PC-3 (cell line): Measurements from ENCODE around the gene UTP14C. TPM values are rescaled to one million over a fixed set of nuclear protein-coding genes. Genes with fewer than 3 reads are reported as not detected.
A peak's percentile ranks its signal among the peaks of the same experiment; 100 is the strongest.

Experiments used
- ATAC-seq: fragments of 200-7000 bp; cut with Tn5 transposase; 2 replicates; pipeline ENCODE4 v1.9.1; 2020; ENCODE audit warnings: mild to moderate bottlenecking, moderate library complexity
- Bru-seq: library from RNA; stranded (reverse); fragments of 400-500 nt; gene quantifications from one replicate; lab custom pipeline; 2021; lab: Mats Ljungman, UMichigan
- BruChase-seq, 2 experiments: library from RNA; stranded (reverse); fragments of 400-500 nt; gene quantifications; one replicate each; lab custom pipeline; 2021; lab: Mats Ljungman, UMichigan
- BruUV-seq: library from RNA; stranded (reverse); fragments of 400-500 nt; replicated peaks from 2 replicates; lab custom pipeline; 2021; lab: Mats Ljungman, UMichigan
- CTCF ChIA-PET: fragments of 300-600 bp; sonication (Branson Sonifier 250); formaldehyde crosslinking; loops from one replicate; lab custom pipeline; 2022; ENCODE audit warnings: antibody characterized with exemption; lab: Charles Lee
- POLR2A ChIA-PET: fragments of 300-600 bp; sonication (Branson Sonifier 250); formaldehyde crosslinking; loops from one replicate; lab custom pipeline; 2022; ENCODE audit warnings: antibody characterized with exemption; ENCODE audit not compliant: unreplicated experiment; lab: Charles Lee
- DNase-seq: peaks from one replicate; pipeline ENCODE4 v3.0.0-alpha.2; 2015
- H2AFZ ChIP-seq: fragments of 300-600 bp; sonication (generic); 2 replicates; pipeline ENCODE4 v1.6.0; 2016; ENCODE audit warnings: antibody characterized with exemption, low read length
- H3F3A ChIP-seq: fragments of 300-600 bp; sonication (generic); one replicate; pipeline ENCODE4 v1.6.0; 2017; ENCODE audit warnings: antibody characterized with exemption, low read length, control low read depth, mild to moderate bottlenecking; ENCODE audit not compliant: unreplicated experiment
- H3K27ac ChIP-seq: fragments of 300-600 bp; sonication (generic); 2 replicates; pipeline ENCODE4 v1.5.1; 2016; ENCODE audit warnings: mild to moderate bottlenecking, low read length
- H3K27me3 ChIP-seq: fragments of 300-600 bp; sonication (generic); 2 replicates; pipeline ENCODE4 v1.6.1; 2016; ENCODE audit warnings: low read length, mixed read lengths
- H3K36me3 ChIP-seq: fragments of 300-600 bp; sonication (generic); 2 replicates; pipeline ENCODE4 v1.6.1; 2016; ENCODE audit warnings: low read depth, mixed run types, low read length, mixed read lengths
- H3K4me1 ChIP-seq: fragments of 300-600 bp; sonication (generic); 2 replicates; pipeline ENCODE4 v1.5.1; 2016; ENCODE audit warnings: low read length; ENCODE audit not compliant: insufficient read depth
- H3K4me2 ChIP-seq: fragments of 300-600 bp; sonication (generic); 2 replicates; pipeline ENCODE4 v1.6.0; 2016; ENCODE audit warnings: low read length
- H3K4me3 ChIP-seq: fragments of 300-600 bp; sonication (generic); 2 replicates; pipeline ENCODE4 v1.5.1; 2016; ENCODE audit warnings: mild to moderate bottlenecking, low read length, mixed read lengths
- H3K79me2 ChIP-seq: fragments of 300-600 bp; sonication (generic); 2 replicates; pipeline ENCODE4 v1.6.1; 2017; ENCODE audit warnings: low read length, mixed read lengths
- H3K9ac ChIP-seq: fragments of 300-600 bp; sonication (generic); 2 replicates; pipeline ENCODE4 v1.6.0; 2016; ENCODE audit warnings: mild to moderate bottlenecking, low read length
- H3K9me2 ChIP-seq: fragments of 300-600 bp; sonication (generic); replicated peaks from 2 replicates; pipeline ENCODE4 v1.6.1; 2016; ENCODE audit warnings: mixed run types, low read length, mixed read lengths
- H3K9me3 ChIP-seq: fragments of 300-600 bp; sonication (generic); 2 replicates; pipeline ENCODE4 v1.6.1; 2016; ENCODE audit warnings: low read length, mixed read lengths
- H4K20me1 ChIP-seq: fragments of 300-600 bp; sonication (generic); 2 replicates; pipeline ENCODE4 v1.6.1; 2016; ENCODE audit warnings: low read length, mixed read lengths
- EZH2 ChIP-seq: fragments of 300-600 bp; sonication (generic); IDR thresholded peaks from one replicate; pipeline ENCODE4 v1.6.1; 2017; ENCODE audit warnings: antibody characterized with exemption, mild to moderate bottlenecking, low read length; ENCODE audit not compliant: unreplicated experiment
- EZH2phosphoT487 ChIP-seq: fragments of 300-600 bp; sonication (generic); IDR thresholded peaks from 2 replicates; pipeline ENCODE4 v1.6.1; 2018; ENCODE audit warnings: mild to moderate bottlenecking, antibody characterized with exemption, low read length, borderline replicate concordance
- intact Hi-C: fragments of 100-400 bp; cut with micrococcal nuclease; formaldehyde crosslinking; loops from 2 replicates; pipeline ENCODE4 v1.9.0; 2023
- long read RNA-seq: library from polyadenylated mRNA; unstranded; transcript quantifications from one replicate; pipeline ENCODE4 v2.0.0, GENCODE V29; 2021; ENCODE audit not compliant: unreplicated experiment
- total RNA-seq: library from RNA; depleted of rRNA; stranded (reverse); fragments of >200 nt; gene quantifications from 2 replicates; pipeline ENCODE4 v1.2.3, GENCODE V29; 2014; rRNA removed
- TF ChIP-seq, protein P1 (sequence below): fragments of 300-600 bp; sonication (generic); conservative IDR thresholded peaks from 2 replicates; pipeline ENCODE4 v1.5.1; 2017; ENCODE audit warnings: antibody characterized with exemption, low read depth, mild to moderate bottlenecking, low read length

Gene UTP14C, protein sequence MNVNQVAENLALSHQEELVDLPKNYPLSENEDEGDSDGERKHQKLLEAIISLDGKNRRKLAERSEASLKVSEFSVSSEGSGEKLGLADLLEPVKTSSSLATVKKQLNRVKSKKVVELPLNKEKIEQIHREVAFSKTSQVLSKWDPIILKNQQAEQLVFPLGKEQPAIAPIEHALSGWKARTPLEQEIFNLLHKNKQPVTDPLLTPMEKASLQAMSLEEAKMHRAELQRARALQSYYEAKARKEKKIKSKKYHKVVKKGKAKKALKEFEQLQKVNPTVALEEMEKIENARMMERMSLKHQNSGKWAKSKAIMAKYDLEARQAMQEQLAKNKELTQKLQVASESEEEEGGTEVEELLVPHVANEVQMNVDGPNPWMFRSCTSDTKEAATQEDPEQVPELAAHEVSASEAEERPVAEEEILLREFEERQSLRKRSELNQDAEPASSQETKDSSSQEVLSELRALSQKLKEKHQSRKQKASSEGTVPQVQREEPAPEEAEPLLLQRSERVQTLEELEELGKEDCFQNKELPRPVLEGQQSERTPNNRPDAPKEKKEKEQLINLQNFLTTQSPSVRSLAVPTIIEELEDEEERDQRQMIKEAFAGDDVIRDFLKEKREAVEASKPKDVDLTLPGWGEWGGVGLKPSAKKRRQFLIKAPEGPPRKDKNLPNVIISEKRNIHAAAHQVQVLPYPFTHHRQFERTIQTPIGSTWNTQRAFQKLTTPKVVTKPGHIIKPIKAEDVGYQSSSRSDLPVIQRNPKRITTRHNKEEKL
- total RNA-seq, result 5.0 and 7.4 TPM in 2 replicates
- percentile 76 among the genes with signal in this experiment for Bru-seq, nascent RNA
- percentile 97 among the genes with signal in this experiment for BruChase-seq, experiment 1, labeled RNA remaining after a 6-hour chase
- BruChase-seq, experiment 2, labeled RNA remaining after a 2-hour chase, result percentile 94 among the genes with signal in this experiment
- long read RNA-seq, full-length matches to known transcripts, result 1 of 3 reads
- long read RNA-seq, partial matches to known transcripts, result 0 of 3 reads
- long read RNA-seq, other reads (novel, unspliced or antisense), result 2 of 3 reads

GRCh38 chr13:52024481-52024880, at the start of gene UTP14C:
Gene UTP14C (plus strand): TSS chr13:52024691. CDS start chr13:52028805, 4,114 bp downstream.
- CTCF ChIA-PET, result no interaction called here

DNA sequence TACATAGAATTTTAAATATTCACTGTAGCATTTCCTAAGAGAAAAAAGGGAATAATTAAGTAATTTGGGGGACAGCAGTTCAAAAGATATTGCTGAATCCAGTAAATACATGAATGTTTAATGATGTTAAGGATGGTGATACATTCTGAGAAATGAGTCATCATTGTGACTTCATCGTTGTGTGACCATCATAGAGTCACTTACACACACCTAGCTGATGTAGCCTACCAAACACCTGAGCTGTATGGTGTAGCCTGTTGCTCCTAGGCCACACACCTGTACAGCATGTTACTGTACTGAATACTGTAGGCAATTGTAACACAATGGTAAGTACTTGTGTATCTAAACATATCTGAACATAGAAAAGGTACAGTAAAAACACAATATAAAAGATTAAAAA, 48.1 kb upstream of the UTP14C start:
- no peaks in the 10 kb centered on the region for H3K9me3 ChIP-seq
- BruUV-seq, result no TSS peak
- H3K9me2 ChIP-seq, result no peaks in the 10 kb centered on the region
- no peaks in the 10 kb centered on the region for H3F3A ChIP-seq
- TF ChIP-seq, protein P1, sequence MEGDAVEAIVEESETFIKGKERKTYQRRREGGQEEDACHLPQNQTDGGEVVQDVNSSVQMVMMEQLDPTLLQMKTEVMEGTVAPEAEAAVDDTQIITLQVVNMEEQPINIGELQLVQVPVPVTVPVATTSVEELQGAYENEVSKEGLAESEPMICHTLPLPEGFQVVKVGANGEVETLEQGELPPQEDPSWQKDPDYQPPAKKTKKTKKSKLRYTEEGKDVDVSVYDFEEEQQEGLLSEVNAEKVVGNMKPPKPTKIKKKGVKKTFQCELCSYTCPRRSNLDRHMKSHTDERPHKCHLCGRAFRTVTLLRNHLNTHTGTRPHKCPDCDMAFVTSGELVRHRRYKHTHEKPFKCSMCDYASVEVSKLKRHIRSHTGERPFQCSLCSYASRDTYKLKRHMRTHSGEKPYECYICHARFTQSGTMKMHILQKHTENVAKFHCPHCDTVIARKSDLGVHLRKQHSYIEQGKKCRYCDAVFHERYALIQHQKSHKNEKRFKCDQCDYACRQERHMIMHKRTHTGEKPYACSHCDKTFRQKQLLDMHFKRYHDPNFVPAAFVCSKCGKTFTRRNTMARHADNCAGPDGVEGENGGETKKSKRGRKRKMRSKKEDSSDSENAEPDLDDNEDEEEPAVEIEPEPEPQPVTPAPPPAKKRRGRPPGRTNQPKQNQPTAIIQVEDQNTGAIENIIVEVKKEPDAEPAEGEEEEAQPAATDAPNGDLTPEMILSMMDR, result no peak
- TF ChIP-seq EZH2phosphoT487 (no peak), EZH2 (no peak)
- peak; percentile 18 for DNase-seq
- H3K4me2 ChIP-seq, result no peak overlapping the region
- ATAC-seq, result no peak
- no peak overlapping the region for H3K9ac ChIP-seq
- intact Hi-C loops, result no loop called here
- no peaks in the 10 kb centered on the region for H3K36me3 ChIP-seq
- no peak overlapping the region for H2AFZ ChIP-seq
- no peak overlapping the region for H3K4me3 ChIP-seq
- ChIA-PET CTCF (no interaction called here), POLR2A (no interaction called here)
- H3K79me2 ChIP-seq, result no peaks in the 10 kb centered on the region
- no peaks in the 10 kb centered on the region for H3K27me3 ChIP-seq
- no peak overlapping the region for H3K27ac ChIP-seq
- H3K4me1 ChIP-seq, result no peaks in the 10 kb centered on the region
- H4K20me1 ChIP-seq, result no peaks in the 10 kb centered on the region

More at GRCh38 chr13:52024481-52024880, at the start of gene UTP14C:
- TF ChIP-seq EZH2phosphoT487 (no peak), EZH2 (no peak)
- TF ChIP-seq, protein P1, result no peak
- H3K4me3 ChIP-seq, result no peak within 1 kb of the TSS
- no peaks in the 10 kb centered on the region for H3F3A ChIP-seq
- H3K27ac ChIP-seq, result no peak within 1 kb of the TSS
- H3K9ac ChIP-seq, result no peak within 1 kb of the TSS
- H3K9me2 ChIP-seq, result no peaks in the 10 kb centered on the region
- no peaks in the 10 kb centered on the region for H4K20me1 ChIP-seq
- H3K36me3 ChIP-seq, result peaks cover 21% of the 10 kb centered on the region; the same call in 1 of the 2 replicates
- H3K79me2 ChIP-seq, result no peaks in the 10 kb centered on the region
- no peak within 1 kb of the TSS for H3K4me2 ChIP-seq
- H3K9me3 ChIP-seq, result no peaks in the 10 kb centered on the region
- H2AFZ ChIP-seq, result no peak within 1 kb of the TSS
- no peaks in the 10 kb centered on the region for H3K4me1 ChIP-seq
- intact Hi-C loops, result no loop called here
- POLR2A ChIA-PET, result no interaction called here
- DNase-seq, result no peak
- H3K27me3 ChIP-seq, result no peaks in the 10 kb centered on the region
- no TSS peak for BruUV-seq
- ATAC-seq, result no peak
